ENCODE results near the gene ATG9A. TPM values are rescaled to one million over a fixed set of nuclear protein-coding genes. Genes with fewer than 3 reads are reported as not detected.

ATG9A gene
- total and polyA plus RNA-seq, 9 of the 15 experiments (the other 6 are each of a cell fraction or from before 2014, with no cell fraction given), result 0.25 to 65.6 (median 23.4) TPM

DNA sequence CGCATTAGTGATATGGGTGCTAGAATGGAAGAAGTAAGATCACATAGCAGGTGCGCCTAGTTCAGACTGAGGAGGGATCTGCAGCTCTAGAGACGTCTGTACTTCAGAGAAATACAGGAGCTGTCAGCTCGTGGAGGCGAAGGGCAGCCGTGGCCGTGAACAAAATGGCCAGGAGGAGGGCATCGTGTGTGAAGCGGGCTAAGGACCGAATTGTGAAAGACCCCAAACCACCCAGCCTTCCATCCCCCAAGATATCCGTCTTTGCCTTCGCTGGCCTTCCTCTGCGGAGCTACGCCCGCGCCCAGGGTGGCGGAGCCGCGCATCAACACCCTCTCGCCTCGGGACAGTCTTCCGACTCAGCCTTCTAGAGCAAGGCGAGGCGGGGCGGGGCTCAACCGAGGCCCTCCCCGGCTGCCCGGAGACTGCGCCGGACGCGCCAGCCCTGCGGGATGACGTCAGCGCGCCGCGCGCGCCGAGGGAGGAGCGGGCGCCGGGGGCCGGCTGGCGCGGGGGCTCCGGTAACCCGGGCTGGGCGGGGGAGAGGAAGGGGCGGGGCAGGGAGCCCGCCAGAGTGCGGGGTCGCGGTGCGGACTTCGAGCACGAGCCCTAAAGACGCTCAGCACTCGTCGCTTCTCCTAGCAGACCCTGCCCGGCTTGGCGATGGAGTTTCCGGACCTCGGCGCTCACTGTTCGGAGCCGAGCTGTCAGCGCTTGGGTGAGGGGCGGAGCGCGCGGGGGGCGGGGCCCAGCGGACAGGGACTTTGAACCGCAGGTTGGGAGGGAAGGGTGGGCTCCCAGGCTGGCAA, 22.9 kb downstream of the ATG9A start, which contains the start of gene ZFAND2B (continued):
- peak; percentile 29 for TF ChIP-seq FUS (optimal IDR thresholded peaks at IDR 0.05; ENCODE audit: low read depth, low read length)
- TF ChIP-seq ZFP30 (CRISPR knock-in tag; IDR thresholded peaks at IDR 0.05; ENCODE audit: borderline replicate concordance), result no peak
- peak; percentile 15 for TF ChIP-seq RBM22 (IDR thresholded peaks at IDR 0.05; ENCODE audit: low read depth, low read length, poor library complexity, severe bottlenecking)
- TF ChIP-seq NFE2 (IDR thresholded peaks at IDR 0.05; ENCODE audit: low read depth), result no peak

DNA sequence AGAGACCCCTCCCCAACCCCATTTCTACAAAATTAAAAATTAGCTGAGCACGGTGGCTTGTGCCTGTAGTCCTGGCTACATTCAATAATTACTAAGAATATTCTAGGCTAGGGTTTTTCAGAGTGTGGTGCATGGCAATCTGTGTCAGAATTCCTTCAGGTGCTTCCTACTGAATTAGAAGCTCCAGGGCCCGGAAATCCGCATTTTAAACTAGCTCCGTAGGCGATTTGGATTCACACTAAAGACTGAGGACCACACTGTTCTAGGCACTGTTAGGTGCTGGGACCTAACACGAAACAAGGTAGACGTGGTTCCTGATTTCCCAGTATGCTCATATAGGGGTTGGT, 23.5 kb downstream of the ATG9A start:
- H3K27ac ChIP-seq (ENCODE audit: extremely low read depth, low read depth, low read length), result peak overlapping the region; percentile 81
- no peaks in the 10 kb centered on the region for H3K9me1 ChIP-seq (ENCODE audit: control insufficient read depth, insufficient read depth, low read length)
- FAIRE-seq (peak; percentile 78), ATAC-seq (no peak), DNase-seq (ENCODE audit: extremely low read depth in 1 of 4, low spot score in 3 of 4) (no peak)
- no peaks in the 10 kb centered on the region for H3K79me2 ChIP-seq (ENCODE audit: control insufficient read depth, insufficient read depth, low read length)
- H4K20me1 ChIP-seq (replicated peaks; ENCODE audit: control insufficient read depth, insufficient read depth, low read length), result peaks cover 11% of the 10 kb centered on the region; the same call in 1 of the 2 replicates
- H3K27me3 ChIP-seq (ENCODE audit: control insufficient read depth in 2 of 2, insufficient read depth in 2 of 2, low read length in 2 of 2), result no peaks in the 10 kb centered on the region
- no TSS peak for BruUV-seq (replicated peaks)
- in situ Hi-C loops (cut with MboI) (loop anchor here (5.0 kb wide), 1 partner anchor 34 kb away; the partner anchor contains the start of gene SLC23A3), intact Hi-C loops (cut with micrococcal nuclease) (loop anchor here (1.0 to 2.0 kb wide), 2 partner anchors 23 to 29 kb away; partner anchors contain the start of genes ANKZF1, ATG9A and CNPPD1)
- H3K4me1 ChIP-seq (replicated peaks in 1 of 2; ENCODE audit: control insufficient read depth in 2 of 2, insufficient read depth in 2 of 2, low read length in 2 of 2), result peaks cover 16 to 17% of the 10 kb centered on the region in 2 experiments; a peak in 4 of 5 replicates
- H3K4me2 ChIP-seq (ENCODE audit: insufficient read depth, low read length), result peak overlapping the region; percentile 94
- peak overlapping the region; percentile 61 for H3K4me3 ChIP-seq
- H2AFZ ChIP-seq (ENCODE audit: low read depth, low read length), result peak overlapping the region; percentile 95
- H3K9ac ChIP-seq (ENCODE audit: insufficient read depth in 1 of 2, low read depth in 2 of 2, low read length in 2 of 2), result peak overlapping the region; percentile 86 to 89; a peak in 3 of 4 replicates
- peaks cover 38% of the 10 kb centered on the region; the same call in 2 of the 3 replicates for H3K36me3 ChIP-seq (ENCODE audit: control insufficient read depth, insufficient read depth, low read length)
- ChIA-PET POLR2A (interaction anchor here (0.8 to 1.5 kb wide), 11 partner anchors 8 to 89 kb away, joined by 3 to 8 read pairs (median 4); partner anchors contain the start of genes ABCB6, ANKZF1, ATG9A and CNPPD1), CTCF (ENCODE audit: low intra/inter-chr PET ratio) (no interaction called here)
- 8% methylated on average over 6 of the region's 7 CpGs for WGBS (ENCODE audit: insufficient coverage, low coverage, missing lambda C conversion rate)
- 0 out of 2 replicates have a peak, but pooled peaks cover 2% of the 10 kb centered on the region for H3K9me3 ChIP-seq (replicated peaks; ENCODE audit: control insufficient read depth, insufficient read depth, low read depth, low read length)
- TF ChIP-seq CBX2 (IDR thresholded peaks at IDR 0.05; ENCODE audit: insufficient read depth, low read length, poor library complexity, severe bottlenecking) (no peak), KAT7 (CRISPR knock-in tag; IDR thresholded peaks at IDR 0.05; ENCODE audit: borderline replicate concordance) (peak; percentile 68; the same call in 1 of the 2 replicates)
- TF ChIP-seq, protein P1, sequence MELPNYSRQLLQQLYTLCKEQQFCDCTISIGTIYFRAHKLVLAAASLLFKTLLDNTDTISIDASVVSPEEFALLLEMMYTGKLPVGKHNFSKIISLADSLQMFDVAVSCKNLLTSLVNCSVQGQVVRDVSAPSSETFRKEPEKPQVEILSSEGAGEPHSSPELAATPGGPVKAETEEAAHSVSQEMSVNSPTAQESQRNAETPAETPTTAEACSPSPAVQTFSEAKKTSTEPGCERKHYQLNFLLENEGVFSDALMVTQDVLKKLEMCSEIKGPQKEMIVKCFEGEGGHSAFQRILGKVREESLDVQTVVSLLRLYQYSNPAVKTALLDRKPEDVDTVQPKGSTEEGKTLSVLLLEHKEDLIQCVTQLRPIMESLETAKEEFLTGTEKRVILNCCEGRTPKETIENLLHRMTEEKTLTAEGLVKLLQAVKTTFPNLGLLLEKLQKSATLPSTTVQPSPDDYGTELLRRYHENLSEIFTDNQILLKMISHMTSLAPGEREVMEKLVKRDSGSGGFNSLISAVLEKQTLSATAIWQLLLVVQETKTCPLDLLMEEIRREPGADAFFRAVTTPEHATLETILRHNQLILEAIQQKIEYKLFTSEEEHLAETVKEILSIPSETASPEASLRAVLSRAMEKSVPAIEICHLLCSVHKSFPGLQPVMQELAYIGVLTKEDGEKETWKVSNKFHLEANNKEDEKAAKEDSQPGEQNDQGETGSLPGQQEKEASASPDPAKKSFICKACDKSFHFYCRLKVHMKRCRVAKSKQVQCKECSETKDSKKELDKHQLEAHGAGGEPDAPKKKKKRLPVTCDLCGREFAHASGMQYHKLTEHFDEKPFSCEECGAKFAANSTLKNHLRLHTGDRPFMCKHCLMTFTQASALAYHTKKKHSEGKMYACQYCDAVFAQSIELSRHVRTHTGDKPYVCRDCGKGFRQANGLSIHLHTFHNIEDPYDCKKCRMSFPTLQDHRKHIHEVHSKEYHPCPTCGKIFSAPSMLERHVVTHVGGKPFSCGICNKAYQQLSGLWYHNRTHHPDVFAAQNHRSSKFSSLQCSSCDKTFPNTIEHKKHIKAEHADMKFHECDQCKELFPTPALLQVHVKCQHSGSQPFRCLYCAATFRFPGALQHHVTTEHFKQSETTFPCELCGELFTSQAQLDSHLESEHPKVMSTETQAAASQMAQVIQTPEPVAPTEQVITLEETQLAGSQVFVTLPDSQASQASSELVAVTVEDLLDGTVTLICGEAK (IDR thresholded peaks at IDR 0.05), result 0 out of 2 replicates have a peak, but pooled peaks have one; percentile 15
- TF ChIP-seq, protein P1 (CRISPR knock-in tag; IDR thresholded peaks at IDR 0.05), result no peak
